Central memory CD4-positive, alpha-beta T cell (primary cell): ENCODE measurements around the gene SFTA2.
"Not testable (repeated sequence)": the region's sequence is repeated elsewhere in the genome, so short reads cannot be mapped to it uniquely, and the experiment has no call there.

ENCODE experiments used
- DNase-seq: peaks from one replicate; pipeline ENCODE4 v3.0.0; 2022
- total RNA-seq, 3 experiments: gene quantifications; one replicate each; lab custom pipeline; 2026; lab: John Stamatoyannopoulos, UW

The SFTA2 gene
- 0.05 to 0.19 (median 0.11) reads per million in 3 experiments for total RNA-seq

- DNase-seq, result no peak
Observed at GRCh38 chr6:30931969-30932645, at the start of gene SFTA2. SFTA2 (minus strand) TSS chr6:30932170; CDS start chr6:30932096, 74 bp downstream.

GRCh38 chr6:30979690-30980089 lies 47.7 kb upstream of the SFTA2 start:
- no peak for DNase-seq

- DNase-seq, result no peak
Observed at GRCh38 chr6:30979141-30979540, 47.2 kb upstream of the SFTA2 start.

DNA sequence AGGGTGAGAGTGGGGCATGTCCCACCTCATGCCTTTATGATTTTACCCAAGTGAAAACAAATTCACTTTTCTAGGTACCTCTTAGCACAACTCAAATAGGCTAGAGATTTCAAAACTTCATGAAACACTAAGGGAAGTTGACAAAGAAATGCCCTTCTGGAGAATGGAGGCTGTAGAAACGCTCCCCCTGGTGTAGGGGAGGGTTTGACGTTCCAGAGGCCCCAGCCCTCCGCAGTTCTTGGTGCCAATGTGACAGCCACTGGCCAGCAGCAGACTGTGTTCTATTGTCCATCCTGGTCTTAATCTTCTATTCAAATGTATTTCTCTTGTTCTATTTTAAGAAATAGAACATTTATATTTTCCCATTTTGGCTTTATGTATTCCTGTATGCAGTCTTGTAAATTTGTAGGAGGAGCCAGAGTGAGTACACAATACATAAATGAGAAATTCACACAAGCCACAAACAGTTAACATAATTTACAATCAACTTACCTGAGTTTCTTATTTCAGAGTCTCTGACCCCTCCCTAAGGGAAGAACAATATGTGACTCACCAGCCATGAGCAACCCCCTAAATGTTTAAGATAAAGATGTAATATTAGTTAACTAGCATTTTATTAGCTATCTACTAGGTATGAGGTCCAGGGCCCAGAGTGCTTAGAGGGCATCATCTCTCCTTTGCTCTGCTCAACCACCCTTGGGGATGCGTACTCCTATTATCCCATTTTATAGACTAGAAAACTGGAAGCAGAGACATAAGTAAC lies 42.7 kb upstream of the SFTA2 start:
- no peak for DNase-seq

- DNase-seq, result no peak
Observed at GRCh38 chr6:30972816-30973215, 40.8 kb upstream of the SFTA2 start.

DNA sequence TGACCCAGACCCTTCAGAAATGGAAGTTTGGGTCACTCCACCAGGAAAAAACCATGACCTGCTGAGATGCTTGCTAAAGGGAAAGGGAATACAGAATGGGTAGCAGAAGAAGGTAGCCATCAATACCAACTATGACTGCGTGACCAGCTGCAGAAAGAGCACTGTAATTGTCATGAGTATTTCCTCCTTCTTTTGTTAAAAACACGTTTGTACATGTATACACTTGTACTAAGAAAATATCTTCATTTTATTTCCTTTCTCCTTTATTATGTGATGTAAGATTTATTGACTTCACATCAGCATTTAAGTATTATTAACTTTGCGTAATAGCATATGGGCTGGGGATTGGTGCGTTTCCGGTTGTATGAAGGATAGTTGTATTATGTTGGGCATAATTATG lies 39.0 kb upstream of the SFTA2 start:
- DNase-seq, result no peak

DNA sequence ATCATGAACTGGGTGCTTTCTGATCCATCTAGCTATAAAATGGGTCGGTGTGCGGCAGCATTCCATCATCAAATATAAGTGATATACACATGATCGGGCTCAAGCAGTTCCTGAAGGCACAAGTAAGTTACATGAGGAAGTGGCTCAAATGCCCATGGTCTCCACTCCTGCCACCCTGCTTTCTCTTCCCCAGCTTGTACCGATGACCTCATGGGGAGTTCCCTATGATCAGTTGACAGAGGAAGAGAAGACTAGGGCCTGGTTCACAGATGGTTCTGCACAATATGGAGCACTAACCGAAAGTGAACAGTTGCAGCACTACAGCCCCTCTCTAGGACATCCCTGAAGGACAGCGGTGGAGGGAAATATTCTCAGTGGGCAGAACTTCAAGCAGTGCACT lies 37.2 kb upstream of the SFTA2 start:
- not testable (repeated sequence) for DNase-seq

DNA sequence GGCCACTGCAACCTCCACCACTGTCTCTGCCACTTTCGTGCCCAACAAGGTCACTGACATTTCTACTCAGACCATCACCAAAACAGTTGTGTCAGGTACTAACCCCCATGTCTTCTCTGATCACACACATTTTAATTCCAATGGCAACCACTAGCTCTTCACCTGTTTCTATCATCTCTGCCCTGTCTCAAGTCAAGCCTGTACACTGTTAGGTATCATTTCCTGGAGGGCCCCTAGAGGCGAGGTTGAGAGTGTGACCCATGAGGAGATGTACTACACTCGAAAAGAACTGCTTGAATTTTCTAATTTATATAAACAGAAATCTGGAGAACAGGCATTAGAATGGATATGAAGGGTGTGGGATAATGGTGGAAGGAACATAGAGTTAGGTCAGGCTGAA lies 34.2 kb upstream of the SFTA2 start:
- DNase-seq, result no peak

DNA sequence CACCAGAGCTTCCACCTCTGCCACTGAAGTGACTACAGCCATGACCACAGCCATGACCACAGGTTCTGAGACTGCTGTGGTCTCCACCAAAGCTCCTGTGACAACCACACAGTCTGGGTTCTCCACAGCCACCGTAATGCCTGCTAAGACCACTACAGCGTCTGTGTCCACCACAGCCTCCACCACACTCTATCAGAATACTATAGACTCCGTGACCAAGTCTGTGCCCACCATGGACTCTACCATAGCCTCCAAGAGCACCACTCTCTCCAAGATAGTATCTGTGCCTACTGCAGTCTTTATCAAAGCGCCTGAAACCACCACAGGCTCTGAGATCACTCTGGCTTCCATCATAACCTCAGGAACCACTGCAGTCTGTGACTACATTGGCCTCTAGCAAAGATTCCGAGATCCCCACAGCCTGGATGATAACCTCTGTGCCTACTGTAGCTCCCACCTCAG lies 33.2 kb upstream of the SFTA2 start:
- no peak for DNase-seq

GRCh38 chr6:30964075-30964474 lies 32.1 kb upstream of the SFTA2 start:
- DNase-seq, result peak; percentile 13

- no peak for DNase-seq
Observed at GRCh38 chr6:30963641-30964040, 31.7 kb upstream of the SFTA2 start.

DNA sequence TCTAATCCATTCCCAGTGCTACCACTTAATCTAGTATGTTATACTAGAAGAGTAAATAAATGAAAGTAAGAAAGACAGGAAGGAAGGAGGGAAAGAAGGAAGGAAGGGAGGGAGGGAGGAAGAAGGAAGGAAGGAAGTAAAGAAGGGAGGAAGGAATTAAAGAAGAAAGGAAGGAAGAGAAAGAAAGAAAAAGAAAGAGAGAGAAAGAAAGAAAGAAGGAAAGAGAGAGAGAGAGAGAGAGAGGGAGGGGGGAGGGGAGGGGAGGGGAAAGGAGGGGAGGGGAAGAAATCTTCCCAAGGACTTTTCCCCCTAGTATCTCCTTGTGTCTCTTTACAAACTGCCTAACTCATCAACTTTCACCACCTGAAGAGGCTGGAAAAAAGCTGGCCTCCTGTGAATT lies 30.7 kb upstream of the SFTA2 start:
- no peak for DNase-seq

DNA sequence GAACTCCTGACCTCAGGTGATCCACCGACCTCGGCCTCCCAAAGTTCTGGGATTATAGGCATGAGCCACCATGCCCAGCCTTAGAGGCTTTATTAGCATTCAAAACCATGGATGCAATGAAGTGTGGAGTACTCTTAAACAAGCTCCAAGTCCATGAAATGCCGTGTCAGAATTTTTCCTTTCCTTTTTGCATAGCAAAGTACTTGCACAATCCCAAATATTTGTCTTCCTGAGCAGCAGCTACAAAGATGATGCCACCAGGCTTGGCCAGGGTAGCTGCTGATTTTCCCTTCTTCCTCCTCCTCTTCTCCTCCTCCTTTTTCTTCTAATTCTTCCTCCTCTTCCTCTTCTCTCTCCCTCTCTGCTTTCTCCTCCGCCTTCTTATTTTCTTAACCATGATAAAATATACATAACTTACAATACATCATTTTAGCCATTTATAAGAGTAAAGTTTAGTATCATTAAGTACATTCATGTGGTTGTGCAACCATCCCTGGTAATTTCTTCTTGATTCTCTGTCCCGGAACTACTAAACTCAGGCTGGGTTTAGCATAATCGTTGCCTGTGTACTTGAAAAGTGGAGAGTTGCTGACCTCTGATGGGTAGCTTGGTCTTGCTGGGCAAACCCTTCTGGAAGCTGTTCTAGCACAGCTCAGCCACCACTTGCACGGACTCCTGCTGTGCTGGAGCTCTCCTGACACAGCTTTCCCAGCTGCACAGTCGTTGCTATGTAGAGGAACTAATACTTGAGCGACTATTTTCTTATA lies 29.1 kb upstream of the SFTA2 start:
- no peak for DNase-seq

GRCh38 chr6:30957716-30958115 lies 25.7 kb upstream of the SFTA2 start:
- DNase-seq, result no peak

- DNase-seq, result peak; percentile 44
Observed at GRCh38 chr6:30955367-30956042, 23.5 kb upstream of the SFTA2 start.

DNA sequence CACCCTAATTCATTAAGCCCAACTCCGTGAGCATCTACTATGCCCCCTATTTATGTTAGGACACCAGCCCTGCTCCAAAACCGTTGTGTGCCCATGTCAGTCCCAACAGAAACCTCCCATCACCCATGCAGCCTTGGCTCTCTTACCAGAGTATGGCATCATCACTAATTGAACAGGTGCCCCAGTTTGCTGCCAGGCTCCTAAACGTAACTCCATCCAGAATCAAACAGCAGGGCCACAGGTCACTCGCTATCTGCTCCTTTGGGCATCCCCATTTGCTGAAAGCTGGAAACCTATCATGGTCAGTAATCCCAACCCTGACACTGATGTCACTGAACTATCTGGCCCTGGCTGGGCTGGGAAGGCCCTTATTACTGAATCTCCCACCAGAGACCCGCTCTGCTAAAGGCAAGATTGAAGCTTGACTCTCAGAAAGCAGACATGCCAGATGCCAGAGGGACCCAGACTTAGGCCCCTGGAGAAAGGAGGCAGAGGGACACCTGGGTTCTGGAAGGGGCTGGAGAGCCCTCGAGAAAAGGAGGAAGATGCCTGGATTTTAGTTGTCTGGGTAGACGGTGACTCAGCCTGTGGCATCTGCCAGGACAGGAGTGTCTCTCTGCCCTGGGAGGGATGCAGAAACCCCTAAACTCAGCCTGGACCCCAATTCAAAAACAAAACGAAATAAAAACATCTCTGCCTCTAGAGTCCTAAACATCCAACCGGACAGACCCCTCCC lies 22.8 kb upstream of the SFTA2 start:
- no peak for DNase-seq

GRCh38 chr6:30951907-30952469 lies 20.0 kb upstream of the SFTA2 start:
- no peak for DNase-seq

DNA sequence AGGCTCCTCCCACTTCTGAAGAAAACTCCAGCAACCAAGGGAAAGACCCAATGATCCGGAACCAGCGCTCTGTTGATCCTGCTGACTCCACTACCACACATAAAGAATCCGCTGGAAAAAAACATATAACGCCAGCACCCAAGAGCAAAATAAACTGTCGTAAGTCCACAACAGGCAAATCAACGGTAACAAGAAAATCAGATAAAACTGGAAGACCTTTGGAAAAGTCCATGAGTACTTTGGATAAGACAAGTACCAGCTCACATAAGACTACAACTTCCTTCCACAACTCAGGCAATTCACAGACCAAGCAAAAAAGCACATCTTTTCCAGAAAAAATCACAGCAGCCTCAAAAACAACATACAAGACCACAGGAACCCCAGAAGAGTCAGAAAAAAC lies 16.8 kb upstream of the SFTA2 start:
- no peak for DNase-seq

DNA sequence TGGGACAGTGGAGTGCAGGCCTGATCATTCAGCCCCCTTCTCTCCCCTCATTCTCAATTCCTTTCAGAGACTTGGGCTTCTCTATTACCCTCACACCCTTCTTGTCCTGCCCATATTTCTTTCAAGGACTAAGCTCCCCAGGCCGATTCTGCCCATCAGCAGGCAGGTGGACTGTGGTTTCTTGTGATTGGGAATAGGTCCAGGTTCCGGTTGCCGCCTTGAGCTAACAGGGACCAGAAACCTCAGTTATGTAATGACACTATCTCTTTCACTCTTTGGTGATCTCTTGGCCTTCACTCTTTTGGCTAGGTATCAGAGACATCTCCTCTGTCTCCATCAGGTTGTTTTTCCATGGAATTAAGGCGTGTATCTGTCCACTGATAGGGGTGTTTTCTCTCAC lies 15.3 kb upstream of the SFTA2 start:
- no peak for DNase-seq

DNA sequence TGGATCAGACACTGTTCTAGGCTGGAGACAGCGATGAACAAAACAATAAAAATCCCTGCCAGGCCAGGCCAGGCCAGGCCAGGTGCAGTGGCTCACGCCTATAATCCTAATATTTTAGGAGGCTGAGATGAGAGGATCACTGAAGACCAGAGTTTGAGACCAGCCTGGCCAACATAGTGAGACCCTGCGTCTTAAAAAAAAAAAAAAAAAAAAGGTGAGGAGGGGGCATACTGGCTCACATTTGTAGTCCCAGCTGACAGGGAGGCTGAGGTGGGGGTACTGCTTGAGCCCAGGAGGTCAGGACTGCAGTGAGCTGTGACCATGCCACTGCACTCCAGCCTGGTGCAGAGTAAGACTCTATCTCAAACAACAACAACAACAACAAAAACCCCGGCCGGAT lies 13.3 kb upstream of the SFTA2 start:
- DNase-seq, result no peak

GRCh38 chr6:30944051-30944450 lies 12.1 kb upstream of the SFTA2 start:
- no peak for DNase-seq
